Rectal smooth muscle tissue (tissue), 1 donor: ENCODE results near the gene HMGN3.
"Not testable (repeated sequence)": the region's sequence is repeated elsewhere in the genome, so short reads cannot be mapped to it uniquely, and the experiment has no call there.

Experiments
- H3K27ac ChIP-seq: one replicate; pipeline ENCODE4 v1.7.0; 2013; ENCODE audit warnings: low read depth, low read length, inconsistent platforms
- H3K27me3 ChIP-seq: one replicate; pipeline ENCODE4 v1.7.0; 2013; ENCODE audit warnings: low read length; ENCODE audit not compliant: control insufficient read depth, insufficient read depth
- H3K36me3 ChIP-seq: one replicate; pipeline ENCODE4 v1.7.0; 2013; ENCODE audit warnings: low read length; ENCODE audit not compliant: control insufficient read depth, insufficient read depth
- H3K4me1 ChIP-seq: one replicate; pipeline ENCODE4 v1.7.0; 2013; ENCODE audit warnings: low read length; ENCODE audit not compliant: control insufficient read depth, insufficient read depth
- H3K4me3 ChIP-seq: one replicate; pipeline ENCODE4 v1.7.0; 2013; ENCODE audit warnings: low read length
- H3K9ac ChIP-seq: one replicate; pipeline ENCODE4 v1.7.0; 2013; ENCODE audit warnings: low read length

Gene HMGN3

DNA sequence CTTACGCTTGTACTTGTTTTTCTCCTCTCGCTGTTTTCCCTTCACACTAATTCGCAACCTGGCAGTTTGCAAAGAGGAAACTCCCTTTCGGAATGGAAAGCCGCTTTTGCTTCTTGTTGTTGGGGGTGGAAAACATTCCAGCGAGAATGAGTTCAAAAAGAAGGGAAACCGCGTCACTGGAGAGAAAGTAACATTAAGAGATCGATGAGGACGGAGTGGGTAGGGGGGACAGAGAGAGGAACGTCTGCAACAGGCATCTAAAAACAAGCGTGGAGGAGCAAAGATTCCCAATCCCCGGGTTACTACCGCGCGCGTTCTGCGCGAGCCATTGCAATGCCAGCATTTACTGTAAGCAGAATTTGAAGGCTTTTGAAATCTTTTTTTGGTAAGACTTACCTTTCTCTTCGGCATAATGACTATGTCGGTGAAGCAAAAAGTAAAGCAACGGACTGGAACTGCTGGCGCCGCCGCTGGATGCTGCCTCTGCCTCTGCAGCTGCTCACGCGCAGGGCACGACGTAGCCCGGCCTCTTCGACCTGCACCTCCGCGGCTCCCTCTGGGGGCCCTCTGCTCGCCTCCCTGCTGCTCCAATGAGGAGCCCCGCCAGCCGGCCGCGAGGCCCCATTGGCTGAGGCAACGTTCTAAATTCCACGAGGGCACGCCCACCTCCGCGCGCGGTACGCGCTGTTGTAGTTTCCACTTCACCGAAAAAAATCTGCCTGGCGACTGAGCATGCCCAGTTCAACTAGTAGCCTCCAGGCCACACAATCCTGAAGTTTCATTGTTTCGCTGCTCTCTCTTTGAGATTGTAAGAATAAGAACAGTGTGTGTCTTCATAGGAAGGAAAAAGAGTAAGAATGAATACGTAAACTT, at the start of gene HMGN3:
TSS of gene HMGN3 (minus strand) at position 533 of the 873 bp plus-strand sequence.
- Histone ChIP-seq H3K4me3 (peak within 1 kb of the TSS; percentile 97), H3K36me3 (no peaks in the 10 kb centered on the region), H3K4me1 (no peaks in the 10 kb centered on the region), H3K27ac (peak within 1 kb of the TSS; percentile 95), H3K9ac (peak within 1 kb of the TSS; percentile 89), H3K27me3 (no peaks in the 10 kb centered on the region)

- Histone ChIP-seq H3K4me1 (no peaks in the 10 kb centered on the region), H3K36me3 (no peaks in the 10 kb centered on the region), H3K27me3 (no peaks in the 10 kb centered on the region), H3K9ac (no peak overlapping the region), H3K4me3 (no peak overlapping the region), H3K27ac (no peak overlapping the region)
Observed at GRCh38 chr6:79280756-79281155, 46.3 kb upstream of the HMGN3 start.

GRCh38 chr6:79277109-79277508, 42.6 kb upstream of the HMGN3 start:
- no peaks in the 10 kb centered on the region for H3K36me3 ChIP-seq
- H3K27me3 ChIP-seq: no peaks in the 10 kb centered on the region
- no peak overlapping the region for H3K4me3 ChIP-seq
- H3K4me1 ChIP-seq: no peaks in the 10 kb centered on the region
- H3K27ac ChIP-seq: no peak overlapping the region
- no peak overlapping the region for H3K9ac ChIP-seq

DNA sequence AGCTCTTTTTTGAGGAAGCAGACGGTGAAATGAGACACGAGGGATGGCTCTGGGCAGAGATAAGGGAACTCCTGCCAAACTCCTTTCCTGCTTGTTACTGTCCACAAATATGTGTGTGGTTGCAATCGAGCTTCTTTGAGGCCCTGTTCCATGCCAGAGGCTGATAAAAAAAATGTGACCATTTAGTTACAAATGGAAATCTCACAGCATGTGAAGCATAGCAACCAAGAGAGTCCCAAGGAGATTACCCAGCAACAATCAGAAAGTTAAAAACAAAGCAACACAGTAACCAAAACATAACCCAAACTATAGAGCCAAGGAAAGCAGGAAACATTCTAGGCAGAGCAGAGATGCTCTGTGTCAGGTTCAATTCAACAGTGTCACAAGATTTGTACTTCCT, 35.4 kb upstream of the HMGN3 start:
- Histone ChIP-seq H3K4me3 (no peak overlapping the region), H3K4me1 (peaks cover 3% of the 10 kb centered on the region), H3K36me3 (no peaks in the 10 kb centered on the region), H3K27ac (no peak overlapping the region), H3K9ac (no peak overlapping the region), H3K27me3 (no peaks in the 10 kb centered on the region)

DNA sequence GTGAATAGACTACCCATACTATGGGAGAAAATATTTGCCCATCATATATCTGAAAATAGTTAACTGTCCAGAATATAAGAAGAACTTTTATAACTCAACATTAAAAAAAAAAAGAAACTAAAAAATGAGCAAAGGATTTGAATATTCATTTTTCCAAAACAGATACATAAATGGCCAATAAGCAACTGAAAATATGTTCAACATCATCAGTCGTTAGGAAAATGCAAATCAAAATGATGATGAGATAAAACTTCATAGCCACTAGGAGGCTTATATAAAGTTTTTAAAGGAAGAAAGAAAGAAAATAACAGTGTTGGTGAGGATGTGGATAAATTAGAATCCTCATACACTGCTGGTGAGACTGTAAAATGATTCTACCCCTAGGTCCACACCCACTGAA, 32.6 kb upstream of the HMGN3 start:
- H3K4me1 ChIP-seq: peaks cover 3% of the 10 kb centered on the region
- no peaks in the 10 kb centered on the region for H3K36me3 ChIP-seq
- H3K27ac ChIP-seq: no peak overlapping the region
- no peak overlapping the region for H3K4me3 ChIP-seq
- H3K27me3 ChIP-seq: no peaks in the 10 kb centered on the region
- H3K9ac ChIP-seq: no peak overlapping the region

DNA sequence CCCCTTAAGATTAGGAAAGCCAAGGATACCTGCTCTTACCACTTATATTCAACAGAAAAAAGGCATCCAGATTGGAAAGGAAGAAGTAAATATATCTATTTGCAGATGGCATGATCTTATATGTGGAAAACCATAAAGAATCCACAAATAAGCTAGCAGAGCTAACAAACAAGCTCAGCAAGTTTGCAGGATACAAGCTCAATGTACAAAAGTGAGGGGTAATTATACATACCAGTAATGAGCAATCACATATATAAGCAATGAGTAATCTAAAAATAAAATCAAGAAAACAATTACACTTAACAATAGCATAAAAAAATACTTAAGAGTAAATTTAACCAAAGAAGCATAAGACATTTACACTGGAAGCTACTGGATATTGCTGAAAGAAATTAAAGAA, 31.6 kb upstream of the HMGN3 start:
- Histone ChIP-seq H3K4me1 (peaks cover 3% of the 10 kb centered on the region), H3K4me3 (no peak overlapping the region), H3K27ac (no peak overlapping the region), H3K36me3 (no peaks in the 10 kb centered on the region), H3K27me3 (no peaks in the 10 kb centered on the region), H3K9ac (no peak overlapping the region)

DNA sequence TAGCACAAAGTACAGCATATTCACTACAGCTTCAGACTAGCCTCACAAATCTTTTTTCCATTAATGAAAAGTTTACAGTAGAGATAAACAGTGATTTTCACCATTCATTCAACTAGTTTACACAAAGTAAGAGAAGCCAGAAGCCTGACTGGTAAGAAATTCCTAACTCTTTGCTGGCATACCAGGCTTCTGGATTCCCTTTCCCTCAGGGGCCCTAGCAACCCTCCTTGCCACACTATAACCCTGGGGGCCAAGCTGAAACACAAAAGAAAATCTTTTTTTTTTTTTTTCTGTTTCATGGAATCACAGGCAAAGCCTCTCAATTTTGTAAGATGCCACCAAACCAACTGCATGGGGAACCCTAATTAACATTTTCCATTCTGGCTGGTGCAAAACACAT, 28.9 kb upstream of the HMGN3 start:
- Histone ChIP-seq H3K9ac (no peak overlapping the region), H3K27me3 (no peaks in the 10 kb centered on the region), H3K4me3 (no peak overlapping the region), H3K27ac (no peak overlapping the region), H3K36me3 (no peaks in the 10 kb centered on the region), H3K4me1 (no peaks in the 10 kb centered on the region)

DNA sequence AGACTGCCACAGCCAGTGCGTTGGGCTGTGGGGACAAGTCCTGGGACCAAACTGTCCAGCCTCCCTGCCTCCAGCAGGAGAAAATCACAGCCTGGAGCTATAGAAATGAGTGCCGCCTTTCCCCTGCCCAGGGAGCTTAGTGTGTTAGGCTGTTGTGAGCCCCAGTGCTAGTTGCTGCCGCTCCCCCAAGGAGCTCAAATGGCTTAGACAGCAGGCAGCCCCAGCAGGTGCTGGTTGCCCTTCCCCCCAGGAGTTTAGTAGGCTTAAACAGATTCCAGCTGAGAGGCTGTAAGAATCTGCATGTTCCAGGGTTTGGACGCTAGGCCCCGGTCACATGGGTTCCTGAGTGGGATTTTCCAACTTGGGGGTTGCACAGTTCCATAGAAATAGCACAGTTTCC, 27.2 kb upstream of the HMGN3 start:
- no peaks in the 10 kb centered on the region for H3K4me1 ChIP-seq
- no peaks in the 10 kb centered on the region for H3K27me3 ChIP-seq
- no peaks in the 10 kb centered on the region for H3K36me3 ChIP-seq
- no peak overlapping the region for H3K9ac ChIP-seq
- no peak overlapping the region for H3K27ac ChIP-seq
- no peak overlapping the region for H3K4me3 ChIP-seq

DNA sequence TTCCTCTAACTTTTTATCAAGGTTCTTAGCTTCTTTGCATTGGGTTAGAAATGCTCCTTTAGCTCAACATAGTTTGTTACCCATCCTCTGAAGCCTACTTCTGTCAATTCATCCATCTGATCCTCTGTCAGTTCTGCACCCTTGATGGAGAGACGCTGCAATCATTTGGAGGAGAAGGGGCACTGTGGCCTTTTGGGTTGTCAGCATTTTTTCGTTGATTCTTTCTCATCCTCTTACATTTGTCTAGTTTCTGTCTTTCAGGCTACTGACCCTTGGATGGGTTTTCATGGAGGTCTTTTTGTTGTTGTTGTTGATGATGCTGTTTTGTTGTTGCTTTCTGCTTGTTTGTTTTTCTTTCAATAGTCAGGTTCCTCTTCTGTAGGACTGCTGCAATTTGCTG, 26.3 kb upstream of the HMGN3 start:
- no peak overlapping the region for H3K9ac ChIP-seq
- no peaks in the 10 kb centered on the region for H3K4me1 ChIP-seq
- H3K27ac ChIP-seq: no peak overlapping the region
- no peak overlapping the region for H3K4me3 ChIP-seq
- H3K27me3 ChIP-seq: no peaks in the 10 kb centered on the region
- H3K36me3 ChIP-seq: no peaks in the 10 kb centered on the region

DNA sequence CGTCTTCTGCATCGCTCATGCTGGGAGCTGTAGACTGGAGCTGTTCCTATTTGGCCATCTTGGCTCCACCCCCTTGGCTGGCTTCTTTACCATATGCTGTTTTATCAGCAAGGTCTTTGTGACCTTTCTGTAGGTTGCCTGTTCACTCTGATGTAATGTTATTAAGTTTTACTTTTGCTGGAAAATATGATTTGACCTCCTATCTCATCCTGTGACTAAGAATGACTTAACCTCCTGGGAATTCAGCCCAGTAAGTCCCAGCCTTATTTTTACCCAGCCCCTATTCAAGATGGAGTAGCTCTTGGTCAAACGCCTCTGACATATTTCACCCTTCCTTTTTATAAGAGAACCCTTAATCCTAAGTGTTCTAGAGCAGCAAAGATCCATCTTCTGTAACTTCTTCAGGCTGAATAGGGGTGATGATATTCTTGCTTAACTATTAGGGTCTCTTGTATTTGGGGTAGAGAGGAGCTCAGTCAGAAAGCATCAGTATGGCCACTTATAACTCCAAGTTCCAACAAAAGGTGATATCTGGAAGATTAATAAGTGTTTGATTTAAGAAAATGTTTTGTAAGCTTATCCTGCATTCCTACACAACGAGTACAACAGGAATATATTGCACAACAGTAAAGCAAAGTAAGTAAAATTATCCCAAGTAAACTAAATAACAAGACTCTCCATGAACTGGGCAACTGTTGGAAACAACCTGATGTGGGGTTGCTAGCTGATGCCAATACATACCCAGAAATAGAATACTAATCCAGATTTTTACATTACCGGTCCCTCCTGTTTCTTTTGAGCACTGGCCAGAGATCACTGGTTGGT, 23.1 kb upstream of the HMGN3 start:
- H3K36me3 ChIP-seq: no peaks in the 10 kb centered on the region
- H3K27ac ChIP-seq: no peak overlapping the region
- H3K27me3 ChIP-seq: no peaks in the 10 kb centered on the region
- H3K4me1 ChIP-seq: no peaks in the 10 kb centered on the region
- H3K4me3 ChIP-seq: no peak overlapping the region
- no peak overlapping the region for H3K9ac ChIP-seq

- H3K36me3 ChIP-seq, H3K4me3 ChIP-seq: not testable (repeated sequence)
Observed at GRCh38 chr6:79256770-79257169, 22.3 kb upstream of the HMGN3 start.

DNA sequence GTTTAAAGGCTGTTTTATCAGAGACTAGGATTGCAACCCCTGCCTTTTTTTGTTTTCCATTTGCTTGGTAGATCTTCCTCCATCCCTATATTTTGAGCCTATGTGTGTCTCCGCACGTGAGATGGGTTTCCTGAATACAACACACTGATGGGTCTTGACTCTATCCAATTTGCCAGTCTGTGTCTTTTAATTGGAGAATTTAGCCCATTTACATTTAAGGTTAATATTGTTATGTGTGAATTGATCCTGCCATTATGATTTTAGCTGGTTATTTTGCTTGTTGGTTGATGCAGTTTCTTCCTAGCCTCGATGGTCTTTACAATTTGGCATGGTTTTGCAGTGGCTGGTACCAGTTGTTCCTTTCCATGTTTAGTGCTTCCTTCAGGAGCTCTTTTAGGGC, 20.6 kb upstream of the HMGN3 start:
- H3K27ac ChIP-seq, H3K36me3 ChIP-seq, H3K27me3 ChIP-seq, H3K4me3 ChIP-seq, H3K9ac ChIP-seq, H3K4me1 ChIP-seq: not testable (repeated sequence)

More at GRCh38 chr6:79256770-79257169, 22.3 kb upstream of the HMGN3 start:
- not testable (repeated sequence) for H3K9ac ChIP-seq, H3K27me3 ChIP-seq, H3K27ac ChIP-seq, H3K4me1 ChIP-seq
